ENCODE results near the gene SCNN1A.

SCNN1A gene

DNA sequence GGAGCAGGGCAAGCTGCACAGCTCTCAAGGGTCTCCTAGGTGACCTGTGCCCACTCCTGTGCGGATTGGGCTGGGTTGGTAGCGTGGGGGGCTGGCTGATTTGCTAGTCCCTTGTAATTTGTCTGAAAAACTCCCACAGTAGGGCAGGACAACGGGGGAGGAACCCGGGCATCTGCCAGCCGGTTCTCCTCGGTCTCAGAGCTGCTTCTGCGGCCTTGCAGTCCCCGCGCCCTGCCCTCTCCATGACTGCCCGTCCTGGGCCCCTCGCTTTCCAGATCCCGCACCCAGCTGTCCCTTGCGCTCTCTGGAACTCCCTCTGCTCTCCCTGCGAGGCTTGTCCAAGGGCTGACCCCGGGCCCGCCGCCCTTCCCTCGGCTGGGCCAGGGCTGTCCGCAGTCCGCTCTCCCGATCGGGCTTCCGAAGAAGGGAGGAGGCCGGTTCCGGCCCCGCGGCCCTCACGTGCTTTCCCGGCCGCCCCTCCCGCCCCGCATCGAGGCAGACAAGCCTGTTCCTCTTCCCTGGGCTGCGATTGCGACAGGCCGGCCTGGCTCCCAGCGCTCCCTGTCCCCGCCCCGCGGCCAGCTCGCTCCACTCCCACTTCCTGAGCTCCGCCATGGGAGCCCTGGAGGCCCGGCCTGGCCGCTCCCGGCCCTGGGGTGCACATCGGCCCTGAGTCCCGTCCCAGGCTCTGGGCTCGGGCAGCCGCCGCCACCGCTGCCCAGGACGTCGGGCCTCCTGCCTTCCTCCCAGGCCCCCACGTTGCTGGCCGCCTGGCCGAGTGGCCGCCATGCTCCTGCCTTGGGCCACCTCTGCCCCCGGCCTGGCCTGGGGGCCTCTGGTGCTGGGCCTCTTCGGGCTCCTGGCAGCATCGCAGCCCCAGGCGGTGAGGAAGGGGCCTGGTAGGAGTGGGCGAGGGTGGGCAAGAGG is 8.5 kb upstream of the SCNN1A start, which contains the start of gene LTBR:
LTBR (plus strand) TSS at position 591 of the 927 bp plus-strand sequence; CDS start at position 788, 197 bp downstream.
- DNase-seq = peak in 1 of 2 donors; percentile 68

DNA sequence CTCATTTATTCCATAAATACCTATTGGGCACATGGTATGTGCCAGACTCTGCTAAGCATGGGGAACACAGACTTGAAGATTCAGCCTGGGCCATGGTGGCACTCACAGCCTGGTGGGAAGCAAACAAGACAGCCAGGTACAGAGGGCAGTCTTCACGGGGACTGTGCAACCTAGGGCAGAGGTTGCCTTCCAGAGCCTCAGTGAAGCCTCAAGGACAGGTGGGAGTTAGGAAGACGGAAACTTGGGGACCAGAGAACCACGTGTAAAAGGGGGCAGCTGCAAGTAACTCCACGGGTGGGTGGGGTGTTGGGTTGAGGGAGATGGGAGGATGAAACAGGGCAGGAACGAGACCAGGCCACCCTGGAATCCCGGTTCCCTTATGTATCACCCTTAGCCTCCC is 7.6 kb upstream of the SCNN1A start:
- DNase-seq = no peak

DNA sequence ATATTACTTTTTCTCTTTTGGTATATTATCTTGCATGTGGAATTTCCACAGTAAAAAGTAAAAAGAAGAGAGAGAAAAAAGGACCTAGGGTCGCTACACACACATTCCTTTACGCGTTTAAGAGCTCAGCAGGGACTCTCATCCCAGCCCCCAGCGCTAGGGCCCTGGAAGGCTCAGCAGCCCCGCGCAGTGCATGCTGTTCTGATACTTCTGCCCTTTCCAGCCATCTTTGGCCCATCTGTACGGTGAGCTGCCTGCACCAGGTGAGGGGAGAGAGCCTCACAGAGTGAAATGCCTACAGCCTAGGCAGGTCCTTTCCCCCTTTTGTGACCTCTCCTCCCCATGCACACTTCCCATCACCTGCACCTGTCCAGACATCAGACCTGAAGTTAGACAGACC is 7.0 kb upstream of the SCNN1A start:
- DNase-seq = no peak

DNA sequence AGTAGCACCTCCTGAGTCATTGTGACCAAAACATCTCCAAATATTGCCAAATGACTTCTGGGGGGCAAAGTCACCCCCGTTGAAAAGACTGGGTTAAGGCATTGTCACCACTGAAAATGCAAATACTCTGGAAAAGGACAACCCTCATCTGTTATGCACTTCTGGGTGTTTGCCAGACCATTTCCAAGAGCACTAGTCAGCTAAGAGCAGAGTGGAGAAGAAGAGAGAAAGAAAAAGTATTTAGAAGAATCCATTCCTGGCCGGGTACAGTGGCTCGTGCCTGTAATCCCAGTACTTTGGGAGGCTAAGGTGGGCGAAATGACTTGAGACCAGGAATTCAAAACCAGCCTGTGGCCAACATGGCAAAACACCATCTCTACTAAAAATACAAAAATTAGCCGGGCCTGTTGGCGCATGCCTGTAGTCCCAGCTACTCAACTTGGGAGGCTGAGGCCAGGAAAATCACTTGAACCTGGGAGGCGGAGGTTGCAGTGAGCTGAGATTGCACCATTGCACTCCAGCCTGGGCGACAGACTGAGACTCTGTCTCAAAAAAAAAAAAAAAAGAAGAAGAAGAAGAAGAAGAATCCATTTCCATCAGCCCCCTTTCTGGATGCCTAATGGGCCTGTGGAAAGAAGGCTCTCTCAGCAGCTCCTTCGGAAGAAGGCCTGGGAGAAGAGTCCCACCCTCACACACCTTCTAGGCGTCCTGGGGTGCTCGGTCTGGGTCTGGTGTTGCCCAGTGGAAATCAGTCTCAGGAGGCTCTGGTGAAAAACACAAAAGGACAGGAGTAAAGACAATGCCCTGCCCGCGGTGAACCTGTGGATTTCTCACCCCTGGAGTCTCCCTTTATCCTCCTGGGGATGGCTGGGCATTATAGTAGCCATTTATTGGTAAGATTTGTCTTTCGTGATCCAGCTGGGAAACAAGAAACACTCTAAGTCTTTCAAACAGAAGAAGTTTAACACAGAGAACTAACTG is 5.1 kb upstream of the SCNN1A start:
- no peak for DNase-seq

- no peak for DNase-seq
These were observed 3.5 kb upstream of the SCNN1A start for GRCh38 chr12:6378709-6379472.

DNA sequence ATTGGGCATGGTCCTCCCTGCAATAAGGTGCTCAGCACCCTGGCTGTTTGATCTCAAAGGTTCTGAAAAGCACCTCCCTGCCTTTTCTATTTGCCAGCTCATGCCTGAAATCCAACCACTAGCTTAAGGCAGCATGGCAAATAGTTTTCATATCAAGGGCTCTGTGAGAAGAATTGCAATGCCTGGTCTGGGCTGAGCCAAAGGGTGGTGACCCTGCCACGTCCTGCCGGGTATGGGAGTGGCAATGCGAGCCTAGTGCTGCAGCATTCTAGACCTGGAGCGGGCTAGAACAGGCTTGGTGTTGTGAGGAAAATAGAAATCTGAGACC is 2.3 kb upstream of the SCNN1A start:
- DNase-seq = no peak

DNA sequence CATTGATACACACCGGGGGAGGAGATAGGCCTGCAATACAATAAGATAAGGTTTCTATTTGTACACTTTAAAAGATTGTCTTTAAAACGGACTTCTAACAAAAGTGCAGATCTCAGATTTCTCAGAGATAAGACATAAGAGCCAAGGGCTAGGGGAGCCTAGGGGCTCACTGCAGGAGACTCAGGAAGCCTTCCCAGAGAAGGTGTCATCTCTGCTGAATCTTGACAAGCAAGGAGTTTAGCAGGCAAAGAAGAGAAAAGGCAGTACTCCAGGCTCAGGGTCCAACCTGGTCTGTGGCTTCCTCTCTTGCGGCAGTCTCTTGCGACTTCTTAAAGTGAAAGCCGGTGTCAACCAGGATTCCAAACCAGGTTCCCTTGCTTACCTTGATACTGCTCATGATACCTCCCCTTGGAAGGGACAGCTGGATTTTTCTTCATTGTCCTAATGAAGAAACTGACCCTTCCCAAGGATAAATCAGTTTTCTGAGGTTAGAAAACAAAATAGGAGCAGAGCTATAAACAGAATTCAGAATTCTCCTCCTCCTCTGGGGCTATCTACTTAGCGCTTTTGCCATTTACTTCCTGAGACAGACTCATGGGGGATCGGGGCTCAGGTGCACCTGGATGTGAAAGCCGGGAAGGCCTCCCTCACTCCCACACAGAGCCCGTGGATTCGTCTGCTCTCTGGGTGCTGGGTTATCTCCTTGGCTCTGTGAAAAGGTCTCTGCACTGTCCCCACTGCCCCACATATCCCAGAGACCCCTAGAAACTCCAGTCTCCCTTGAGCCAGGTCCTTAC is 1.7 kb upstream of the SCNN1A start:
- DNase-seq = no peak

DNA sequence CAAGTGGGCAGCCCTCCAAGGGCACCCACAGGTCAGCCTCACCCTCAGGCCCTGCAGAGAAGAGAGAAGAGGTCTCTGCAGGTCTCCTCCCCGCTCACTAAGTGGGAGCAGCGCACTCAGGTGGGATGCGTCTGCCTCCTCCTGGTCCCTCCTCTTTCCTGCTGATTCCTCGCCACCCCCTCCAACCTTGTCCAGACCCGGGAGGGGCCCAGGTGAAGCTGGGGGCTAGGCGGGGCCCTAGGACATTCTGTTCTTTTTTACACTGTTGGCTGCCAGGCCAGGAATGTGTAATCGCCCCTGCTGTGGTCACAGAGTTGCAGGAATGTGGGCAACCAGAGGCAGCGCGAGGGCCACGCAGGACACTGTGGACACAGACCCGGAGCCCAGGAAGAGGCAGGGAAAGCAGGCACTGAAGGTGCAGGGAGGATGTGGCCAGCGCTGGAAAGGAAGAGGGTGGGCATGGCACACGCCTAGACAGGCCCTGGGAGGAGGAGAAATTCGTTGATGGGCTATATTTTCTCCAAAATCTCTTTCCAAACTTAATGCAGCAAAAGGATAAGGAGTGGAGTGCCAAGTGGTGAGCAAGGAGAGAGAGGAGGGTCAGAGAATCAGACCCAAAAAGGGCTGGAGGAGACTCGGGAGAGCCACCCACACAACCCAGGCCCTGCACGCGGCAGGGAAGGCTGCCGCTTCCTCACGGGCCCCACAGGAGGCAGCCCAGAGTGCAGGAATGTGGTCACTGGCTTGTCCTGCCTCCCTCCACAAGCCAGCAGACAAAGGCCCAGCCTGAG is 911 bp upstream of the SCNN1A start:
- DNase-seq = no peak

GRCh38 chr12:6374786-6375160 is 590 bp downstream of the SCNN1A start:
- no peak for DNase-seq

- DNase-seq = no peak
These were observed 1.2 kb downstream of the SCNN1A start for GRCh38 chr12:6374028-6374785.

GRCh38 chr12:6373022-6373787 is 2.2 kb downstream of the SCNN1A start:
- DNase-seq = no peak

DNA sequence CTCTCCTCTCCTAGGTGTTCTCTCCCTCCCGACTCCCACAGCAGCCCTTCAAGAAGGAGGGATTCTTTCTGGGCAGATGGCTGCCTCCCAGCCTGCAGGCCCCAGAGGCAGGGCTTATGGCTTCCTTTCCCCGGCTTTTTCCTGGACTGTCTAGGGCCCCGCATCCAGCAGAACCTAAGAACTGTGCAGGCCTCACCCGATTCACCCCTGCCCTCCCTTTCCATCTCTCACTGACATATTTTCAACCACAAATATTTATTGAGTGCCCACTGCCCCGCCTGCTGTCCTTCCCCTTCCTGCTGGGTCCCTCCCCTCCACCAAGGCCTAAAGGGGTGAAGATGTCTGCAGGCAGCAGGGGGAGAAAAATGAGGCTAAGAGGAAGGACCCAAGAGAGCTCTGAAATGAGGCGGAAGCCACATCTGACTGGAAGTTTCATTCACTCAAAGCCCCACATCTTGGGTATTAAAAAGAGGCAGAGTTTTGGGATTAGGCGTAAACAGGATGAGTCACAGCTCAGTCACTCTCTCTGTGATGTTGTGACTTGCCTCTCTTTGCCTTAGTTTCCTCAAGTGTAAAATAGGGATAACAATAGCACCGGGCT is 2.9 kb downstream of the SCNN1A start:
- no peak for DNase-seq

- no peak for DNase-seq
These were observed 4.2 kb downstream of the SCNN1A start for GRCh38 chr12:6370994-6371754.

- DNase-seq = no peak
These were observed 4.8 kb downstream of the SCNN1A start for GRCh38 chr12:6370576-6370935.

DNA sequence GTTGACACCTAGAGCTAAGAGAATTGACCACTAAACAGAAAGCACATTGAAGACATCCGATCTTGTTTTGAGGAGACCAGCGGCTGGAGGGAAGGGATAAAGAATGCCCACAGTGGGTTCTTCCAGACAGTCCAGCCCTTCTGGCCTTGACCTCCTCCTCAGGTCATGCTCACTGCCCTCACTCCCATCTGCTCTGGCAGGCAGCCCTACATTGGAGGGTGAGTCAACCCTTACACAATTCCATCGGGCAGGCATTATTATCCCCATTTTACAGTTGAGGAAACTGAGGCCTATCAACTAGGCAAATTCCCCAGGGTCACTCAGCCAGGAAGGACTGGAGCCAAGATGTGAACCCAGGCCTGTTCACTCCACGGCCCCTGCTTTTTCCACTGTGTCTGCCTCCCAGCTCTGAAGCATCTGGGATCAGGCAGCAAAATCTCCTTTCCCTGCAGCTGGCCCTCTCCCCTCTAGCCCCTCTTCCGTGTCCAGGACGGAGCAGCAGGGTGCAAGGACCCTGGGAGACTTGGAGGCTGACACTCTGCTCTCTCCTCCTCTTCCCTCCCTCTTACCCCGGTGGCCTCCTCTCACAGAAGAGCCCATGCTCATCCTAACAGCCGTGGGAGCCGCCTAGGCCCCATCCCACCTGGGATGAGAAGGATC is 5.3 kb downstream of the SCNN1A start:
- DNase-seq = no peak

GRCh38 chr12:6368906-6369525 is 6.3 kb downstream of the SCNN1A start:
- DNase-seq = no peak
